ENCODE data around the gene NDUFV2. TPM values are rescaled to one million over a fixed set of nuclear protein-coding genes. Genes with fewer than 3 reads are reported as not detected.
A peak's percentile ranks its signal among the peaks of the same experiment; 100 is the strongest.

The NDUFV2 gene
- total RNA-seq, 3 donors from 2014 or later (not counting 1 experiment from before 2014, with no cell fraction given) = 137 to 188 (median 154) TPM

DNA sequence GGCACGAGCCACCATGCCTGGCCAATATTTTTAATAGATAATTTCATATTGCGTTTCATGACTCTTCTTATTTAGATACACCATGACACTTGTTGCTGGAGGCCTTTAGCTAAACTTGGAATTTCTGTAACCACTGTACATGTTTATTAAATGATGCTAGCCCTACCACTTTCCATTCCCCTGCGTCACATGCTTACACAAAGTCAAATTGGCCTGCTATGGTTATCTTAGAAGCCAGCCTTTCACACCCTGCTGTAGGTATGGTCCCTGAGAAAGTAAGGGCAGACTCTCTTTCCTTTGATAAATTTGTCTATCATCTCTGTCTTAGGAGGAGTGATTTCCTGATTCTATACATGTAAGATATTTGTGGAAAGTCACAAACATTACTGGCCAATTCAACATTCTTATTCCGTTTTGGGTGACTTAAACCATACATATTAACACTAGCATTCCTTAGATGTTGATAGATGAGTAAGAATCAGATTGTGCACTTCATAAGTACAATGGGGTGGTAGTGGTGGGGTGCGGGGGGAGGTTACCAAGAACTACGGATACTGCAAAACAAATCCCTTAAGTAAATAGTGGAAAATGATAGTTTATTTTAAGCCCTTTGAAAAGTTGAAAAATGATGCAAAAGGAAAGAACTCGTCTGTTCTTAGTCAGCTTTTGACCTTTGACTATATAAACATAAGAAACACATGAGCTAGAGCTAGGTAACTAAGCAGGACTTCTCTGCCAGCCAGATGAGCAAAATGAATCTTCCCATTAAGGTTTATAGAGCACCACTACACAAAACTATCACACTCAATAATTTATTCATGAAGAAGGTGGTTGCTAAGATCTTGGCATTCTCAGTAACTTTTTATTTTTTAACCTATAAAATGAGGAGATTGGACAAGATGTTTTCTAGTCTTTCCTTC, 7.9 kb upstream of the NDUFV2 start:
- Mint-ChIP-seq H3K36me3 (no peaks in the 10 kb centered on the region), H3K4me1 (peaks cover 9 to 10% of the 10 kb centered on the region in 2 donors), H3K27me3 (ENCODE audit: low read depth in 2 of 2) (no peaks in the 10 kb centered on the region), H3K9me3 (no peaks in the 10 kb centered on the region), H3K27ac (peak overlapping the region in 1 of 2 donors; percentile 9), H3K4me3 (no peak overlapping the region)
- H3K36me3 ChIP-seq (ENCODE audit: control insufficient read depth, insufficient read depth, low read length) = no peaks in the 10 kb centered on the region
- ATAC-seq = no peak
- H3K4me3 ChIP-seq (ENCODE audit: low read length) = no peak overlapping the region
- H3K27me3 ChIP-seq (ENCODE audit: control insufficient read depth, insufficient read depth, low read length) = no peaks in the 10 kb centered on the region
- TF ChIP-seq, protein P1, sequence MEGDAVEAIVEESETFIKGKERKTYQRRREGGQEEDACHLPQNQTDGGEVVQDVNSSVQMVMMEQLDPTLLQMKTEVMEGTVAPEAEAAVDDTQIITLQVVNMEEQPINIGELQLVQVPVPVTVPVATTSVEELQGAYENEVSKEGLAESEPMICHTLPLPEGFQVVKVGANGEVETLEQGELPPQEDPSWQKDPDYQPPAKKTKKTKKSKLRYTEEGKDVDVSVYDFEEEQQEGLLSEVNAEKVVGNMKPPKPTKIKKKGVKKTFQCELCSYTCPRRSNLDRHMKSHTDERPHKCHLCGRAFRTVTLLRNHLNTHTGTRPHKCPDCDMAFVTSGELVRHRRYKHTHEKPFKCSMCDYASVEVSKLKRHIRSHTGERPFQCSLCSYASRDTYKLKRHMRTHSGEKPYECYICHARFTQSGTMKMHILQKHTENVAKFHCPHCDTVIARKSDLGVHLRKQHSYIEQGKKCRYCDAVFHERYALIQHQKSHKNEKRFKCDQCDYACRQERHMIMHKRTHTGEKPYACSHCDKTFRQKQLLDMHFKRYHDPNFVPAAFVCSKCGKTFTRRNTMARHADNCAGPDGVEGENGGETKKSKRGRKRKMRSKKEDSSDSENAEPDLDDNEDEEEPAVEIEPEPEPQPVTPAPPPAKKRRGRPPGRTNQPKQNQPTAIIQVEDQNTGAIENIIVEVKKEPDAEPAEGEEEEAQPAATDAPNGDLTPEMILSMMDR (IDR thresholded peaks at IDR 0.05) = no peak
- 82% methylated on average over 5 of the region's 7 CpGs for WGBS (ENCODE audit: insufficient coverage)
- H3K27ac ChIP-seq (ENCODE audit: low read length) = peak overlapping the region; percentile 47
- H3K9me3 ChIP-seq (ENCODE audit: control insufficient read depth, insufficient read depth, low read length) = no peaks in the 10 kb centered on the region
- intact Hi-C loops (cut with micrococcal nuclease) = no loop called here
- DNase-seq = peak in 1 of 2 donors; percentile 23
- H3K4me1 ChIP-seq (ENCODE audit: control insufficient read depth, insufficient read depth, low read length) = peaks cover 4% of the 10 kb centered on the region

- WGBS (ENCODE audit: insufficient coverage) = 28% methylated on average over 9 of the region's 9 CpGs
- TF ChIP-seq, protein P1 (IDR thresholded peaks at IDR 0.05) = no peak
- Histone ChIP-seq H3K36me3 (ENCODE audit: control insufficient read depth, insufficient read depth, low read length) (no peaks in the 10 kb centered on the region), H3K9me3 (ENCODE audit: control insufficient read depth, insufficient read depth, low read length) (no peaks in the 10 kb centered on the region), H3K27me3 (ENCODE audit: control insufficient read depth, insufficient read depth, low read length) (no peaks in the 10 kb centered on the region), H3K4me3 (ENCODE audit: low read length) (no peak overlapping the region), H3K27ac (ENCODE audit: low read length) (peak overlapping the region; percentile 47), H3K4me1 (ENCODE audit: control insufficient read depth, insufficient read depth, low read length) (peaks cover 4% of the 10 kb centered on the region)
- Mint-ChIP-seq H3K9me3 (no peaks in the 10 kb centered on the region), H3K27ac (peak overlapping the region in 1 of 2 donors; percentile 9), H3K4me1 (peaks cover 9 to 10% of the 10 kb centered on the region in 2 donors), H3K36me3 (no peaks in the 10 kb centered on the region), H3K4me3 (no peak overlapping the region), H3K27me3 (ENCODE audit: low read depth in 2 of 2) (no peaks in the 10 kb centered on the region)
- ATAC-seq (peak in 2 of 3 donors; percentile 30 to 59), DNase-seq (peak in 1 of 2 donors; percentile 78)
- intact Hi-C loops (cut with micrococcal nuclease) = no loop called here
Observed at GRCh38 chr18:9095297-9096006, 7.0 kb upstream of the NDUFV2 start.

GRCh38 chr18:9096007-9096371, 6.5 kb upstream of the NDUFV2 start:
- TF ChIP-seq, protein P1 (IDR thresholded peaks at IDR 0.05) = no peak
- Mint-ChIP-seq H3K27ac (no peak overlapping the region), H3K9me3 (no peaks in the 10 kb centered on the region), H3K36me3 (no peaks in the 10 kb centered on the region), H3K4me1 (peaks cover 9 to 10% of the 10 kb centered on the region in 2 donors), H3K27me3 (ENCODE audit: low read depth in 2 of 2) (no peaks in the 10 kb centered on the region), H3K4me3 (no peak overlapping the region)
- no peak overlapping the region for H3K4me3 ChIP-seq (ENCODE audit: low read length)
- no peak overlapping the region for H3K27ac ChIP-seq (ENCODE audit: low read length)
- peaks cover 4% of the 10 kb centered on the region for H3K4me1 ChIP-seq (ENCODE audit: control insufficient read depth, insufficient read depth, low read length)
- H3K27me3 ChIP-seq (ENCODE audit: control insufficient read depth, insufficient read depth, low read length) = no peaks in the 10 kb centered on the region
- ATAC-seq (no peak), DNase-seq (no peak)
- H3K9me3 ChIP-seq (ENCODE audit: control insufficient read depth, insufficient read depth, low read length) = no peaks in the 10 kb centered on the region
- intact Hi-C loops (cut with micrococcal nuclease) = no loop called here
- no peaks in the 10 kb centered on the region for H3K36me3 ChIP-seq (ENCODE audit: control insufficient read depth, insufficient read depth, low read length)
- WGBS (ENCODE audit: insufficient coverage) = no CpG with 5 or more reads among the region's 3 CpGs

Measured in natural killer cell (primary cell).